IMR-90 (cell line): ENCODE results near the gene PRRG1. TPM values are rescaled to one million over a fixed set of nuclear protein-coding genes. Genes with fewer than 3 reads are reported as not detected.

Source experiments
- ATAC-seq: fragments of 200-7000 bp; cut with Tn5 transposase; 2 replicates; pipeline ENCODE4 v1.9.1; 2020; ENCODE audit warnings: low read depth, mild to moderate bottlenecking, moderate library complexity
- BruUV-seq: library from RNA; stranded (reverse); fragments of 400-500 nt; replicated peaks from 2 replicates; lab custom pipeline; 2021; lab: Mats Ljungman, UMichigan
- CTCF ChIA-PET: fragments of 300-600 bp; formaldehyde crosslinking; extraction: SDS; loops from one replicate; lab custom pipeline; 2021; ENCODE audit warnings: antibody characterized with exemption; lab: Yijun Ruan, JAX
- POLR2A ChIA-PET: fragments of 300-600 bp; sonication (Branson Sonifier 250); formaldehyde crosslinking; loops from one replicate; lab custom pipeline; 2022; ENCODE audit warnings: antibody characterized with exemption; ENCODE audit not compliant: unreplicated experiment; lab: Charles Lee
- DNase-seq: peaks from one replicate; pipeline ENCODE4 v3.0.0; 2013
- H2AFZ ChIP-seq: replicated peaks from 2 replicates; pipeline ENCODE3; 2013; ENCODE audit warnings: low read length, mild to moderate bottlenecking; ENCODE audit not compliant: poor library complexity
- H2AK5ac ChIP-seq: 2 replicates; pipeline ENCODE4 v1.6.1; 2013; ENCODE audit warnings: low read depth, low read length, inconsistent platforms
- H2AK9ac ChIP-seq: replicated peaks from 2 replicates; pipeline ENCODE3; 2013; ENCODE audit warnings: mild to moderate bottlenecking, low read depth, low read length, moderate library complexity; ENCODE audit not compliant: poor library complexity
- H2BK120ac ChIP-seq: 2 replicates; pipeline ENCODE4 v1.6.1; 2013; ENCODE audit warnings: low read depth, low read length, inconsistent platforms
- H2BK15ac ChIP-seq: 3 replicates; pipeline ENCODE4 v1.6.1; 2013; ENCODE audit warnings: low read depth, low read length, inconsistent platforms
- H2BK20ac ChIP-seq: 2 replicates; pipeline ENCODE4 v1.6.1; 2013; ENCODE audit warnings: low read depth, mild to moderate bottlenecking, inconsistent platforms, low read length, moderate library complexity
- H2BK5ac ChIP-seq: 2 replicates; pipeline ENCODE4 v1.6.1; 2013; ENCODE audit warnings: mild to moderate bottlenecking, low read depth, low read length, inconsistent platforms; ENCODE audit not compliant: poor library complexity, severe bottlenecking
- H3K14ac ChIP-seq: replicated peaks from 2 replicates; pipeline ENCODE4 v1.6.1; 2013; ENCODE audit warnings: low read depth, low read length, inconsistent platforms
- H3K18ac ChIP-seq: 2 replicates; pipeline ENCODE4 v1.6.1; 2013; ENCODE audit warnings: low read depth, low read length, control low read depth
- H3K23ac ChIP-seq: 2 replicates; pipeline ENCODE4 v1.6.1; 2013; ENCODE audit warnings: low read depth, low read length, inconsistent platforms
- H3K27ac ChIP-seq: 2 replicates; pipeline ENCODE4 v1.5.1; 2013; ENCODE audit warnings: mild to moderate bottlenecking, control low read depth, low read length; ENCODE audit not compliant: insufficient read depth
- H3K27me3 ChIP-seq: 2 replicates; pipeline ENCODE4 v1.6.1; 2013; ENCODE audit warnings: low read length; ENCODE audit not compliant: control insufficient read depth, insufficient read depth
- H3K36me3 ChIP-seq: 2 replicates; pipeline ENCODE4 v1.6.1; 2013; ENCODE audit warnings: low read length, mixed read lengths; ENCODE audit not compliant: control insufficient read depth, insufficient read depth
- H3K4ac ChIP-seq: 2 replicates; pipeline ENCODE4 v1.6.1; 2013; ENCODE audit warnings: low read depth, low read length, inconsistent platforms
- H3K4me1 ChIP-seq: 2 replicates; pipeline ENCODE4 v1.6.1; 2013; ENCODE audit warnings: low read length, mixed read lengths; ENCODE audit not compliant: control insufficient read depth, insufficient read depth
- H3K4me2 ChIP-seq: 2 replicates; pipeline ENCODE4 v1.6.1; 2013; ENCODE audit warnings: low read depth, mild to moderate bottlenecking, control low read depth, low read length, moderate library complexity
- H3K4me3 ChIP-seq: 2 replicates; pipeline ENCODE4 v1.5.1; 2013; ENCODE audit warnings: low read depth, mild to moderate bottlenecking, control low read depth, low read length, moderate library complexity; ENCODE audit not compliant: insufficient read depth
- H3K56ac ChIP-seq: 2 replicates; pipeline ENCODE4 v1.6.1; 2013; ENCODE audit warnings: low read length, inconsistent platforms; ENCODE audit not compliant: insufficient read depth; ENCODE audit errors: extremely low read depth
- H3K79me1 ChIP-seq, 2 experiments: 2 replicates each; pipeline ENCODE4 v1.6.1; 2013; ENCODE audit warnings: low read length in 2 of 2, inconsistent platforms in 1 of 2, low read depth in 1 of 2
- H3K9ac ChIP-seq: 2 replicates; pipeline ENCODE4 v1.6.1; 2013; ENCODE audit warnings: low read depth, low read length, control low read depth
- H3K9me1 ChIP-seq: 2 replicates; pipeline ENCODE4 v1.6.1; 2013; ENCODE audit warnings: low read length, inconsistent platforms; ENCODE audit not compliant: insufficient read depth
- H3K9me3 ChIP-seq: 2 replicates; pipeline ENCODE4 v1.6.1; 2013; ENCODE audit warnings: low read length; ENCODE audit not compliant: control insufficient read depth, insufficient read depth
- H4K20me1 ChIP-seq: 2 replicates; pipeline ENCODE4 v1.6.1; 2013; ENCODE audit warnings: low read length, inconsistent platforms; ENCODE audit not compliant: insufficient read depth
- H4K5ac ChIP-seq: 2 replicates; pipeline ENCODE4 v1.6.1; 2013; ENCODE audit warnings: mild to moderate bottlenecking, low read depth, low read length, control low read depth
- H4K8ac ChIP-seq, 2 experiments: 2 replicates each; pipeline ENCODE4 v1.6.1; 2013; ENCODE audit warnings: low read depth in 2 of 2, low read length in 2 of 2, control low read depth in 1 of 2, inconsistent platforms in 1 of 2
- H4K91ac ChIP-seq: 2 replicates; pipeline ENCODE4 v1.6.1; 2013; ENCODE audit warnings: low read depth, low read length, inconsistent platforms; ENCODE audit not compliant: insufficient read depth
- CEBPB ChIP-seq: IDR thresholded peaks from 2 replicates; pipeline ENCODE4 v1.6.1; 2012; ENCODE audit warnings: low read depth, low read length, improper control_type of control experiment
- WGBS, 2 experiments: methylation state at CpG; one replicate each; pipeline versions ENCODE4 v1.1.5 to v1.1.7; 2013; ENCODE audit warnings: missing lambda C conversion rate in 2 of 2; ENCODE audit not compliant: insufficient read length in 1 of 2; ENCODE audit errors: extremely low coverage in 2 of 2; 5-methylcytosine and 5-hydroxymethylcytosine counted together
- dilution Hi-C: fragments of 300-500 bp; cut with HindIII; formaldehyde crosslinking; loops from one replicate; pipeline ENCODE4 v1.14.3; 2018; ENCODE audit warnings: low sequenced_read_pairs; ENCODE audit not compliant: unreplicated experiment
- in situ Hi-C: fragments of 300-500 bp; cut with MboI; formaldehyde crosslinking; loops from 3 replicates; pipeline ENCODE4 v1.14.3; 2019; ENCODE audit warnings: low sequenced_read_pairs, inconsistent platforms, mixed read lengths
- intact Hi-C: fragments of 100-400 bp; cut with micrococcal nuclease; formaldehyde crosslinking; loops from 2 replicates; pipeline ENCODE4 v1.10.0; 2022
- polyA plus RNA-seq, 3 experiments: library from polyadenylated mRNA; depleted of rRNA; stranded (reverse); fragments of >200 nt; gene quantifications; 2 replicates each; pipeline ENCODE4 v1.2.3, GENCODE V29; 2012; ENCODE audit warnings: low replicate concordance in 1 of 3
- total RNA-seq: library from RNA; depleted of rRNA; stranded (reverse); fragments of >200 nt; gene quantifications from 2 replicates; pipeline ENCODE4 v1.2.3, GENCODE V29; 2012

Gene PRRG1
- total and polyA plus RNA-seq, 2 of the 4 experiments (the other 2 are of a cell fraction) = 9.0 to 11.1 TPM

GRCh38 chrX:37320541-37321203, 28.5 kb upstream of the PRRG1 start:
- ChIA-PET POLR2A (no interaction called here), CTCF (no interaction called here)
- Histone ChIP-seq H3K36me3 (no peaks in the 10 kb centered on the region), H3K9ac (no peak overlapping the region), H3K23ac (no peak overlapping the region), H3K79me1 (no peaks in the 10 kb centered on the region), H3K14ac (no peak overlapping the region), H3K4me3 (no peak overlapping the region), H3K18ac (no peak overlapping the region), H2BK5ac (no peak overlapping the region), H4K20me1 (no peaks in the 10 kb centered on the region), H2AK5ac (no peak overlapping the region), H4K5ac (no peak overlapping the region), H2BK15ac (no peak overlapping the region), H4K8ac (no peak overlapping the region), H2BK120ac (no peak overlapping the region), H2AK9ac (no peak overlapping the region), H3K27me3 (0 out of 2 replicates have a peak, but pooled peaks cover 2% of the 10 kb centered on the region), H3K4ac (no peak overlapping the region), H4K91ac (no peak overlapping the region), H3K4me2 (no peak overlapping the region), H3K9me1 (no peaks in the 10 kb centered on the region; the same call in 1 of the 2 replicates), H2AFZ (no peak overlapping the region), H3K56ac (no peak overlapping the region), H3K4me1 (0 out of 2 replicates have a peak, but pooled peaks cover 2% of the 10 kb centered on the region), H3K27ac (no peak overlapping the region), H2BK20ac (no peak overlapping the region), H3K9me3 (no peaks in the 10 kb centered on the region)
- ATAC-seq (no peak), DNase-seq (no peak)
- dilution Hi-C loops (no loop called here), intact Hi-C loops (no loop called here), in situ Hi-C loops (no loop called here)
- BruUV-seq = no TSS peak
- TF ChIP-seq CEBPB = no peak
- no CpG with 5 or more reads among the region's 5 CpGs for WGBS, 2 experiments
